SK-N-SH (cell line): Measurements from ENCODE around the gene SDHA. TPM values are rescaled to one million over a fixed set of nuclear protein-coding genes. Genes with fewer than 3 reads are reported as not detected.

Experiments
- CTCF ChIA-PET: fragments of 300-600, 350-600 bp; formaldehyde crosslinking; extraction: SDS; loops from one replicate; lab custom pipeline; 2021; lab: Yijun Ruan, JAX
- POLR2A ChIA-PET: fragments of 350-600 bp; sonication (Branson Sonifier 250); formaldehyde crosslinking; extraction: SDS; loops from one replicate; lab custom pipeline; 2020; ENCODE audit warnings: antibody characterized with exemption, inconsistent platforms; lab: Yijun Ruan, JAX
- DNase-seq: peaks from one replicate; pipeline ENCODE4 v3.0.0; 2012
- H2AFZ ChIP-seq: fragments of 200-600 bp; sonication (generic); 2 replicates; pipeline ENCODE4 v1.8.1; 2016; ENCODE audit warnings: antibody characterized with exemption, mild to moderate bottlenecking, low read depth
- H3F3A ChIP-seq: fragments of 200-600 bp; sonication (generic); replicated peaks from 2 replicates; pipeline ENCODE3; 2016; ENCODE audit warnings: antibody characterized with exemption, mild to moderate bottlenecking; ENCODE audit not compliant: insufficient read depth
- H3K27ac ChIP-seq, 2 experiments: fragments of 200-500 bp in 1 of 2; fragments of 200-600 bp in 1 of 2; sonication (Bioruptor generic) in 1 of 2; sonication (generic), shearing (Covaris generic) in 1 of 2; 2 replicates each; pipeline versions ENCODE4 v1.5.1 to v1.6.1; 2014 to 2016; ENCODE audit warnings: low read depth in 2 of 2, inconsistent platforms in 1 of 2, low read length in 1 of 2, mild to moderate bottlenecking in 1 of 2, mixed read lengths in 1 of 2
- H3K27me3 ChIP-seq: fragments of 200-600 bp; sonication (generic), shearing (Covaris generic); 2 replicates; pipeline ENCODE4 v1.6.1; 2016; ENCODE audit warnings: mixed run types; ENCODE audit not compliant: insufficient read depth
- H3K36me3 ChIP-seq, 2 experiments: fragments of 200-500 bp in 1 of 2; fragments of 200-600 bp in 1 of 2; sonication (Bioruptor generic) in 1 of 2; sonication (generic) in 1 of 2; replicated peaks in 1 of 2; 2 replicates each; pipeline versions ENCODE3 to v1.5.1; 2014 to 2016; ENCODE audit warnings: low read length in 1 of 2, mild to moderate bottlenecking in 1 of 2; ENCODE audit not compliant: insufficient read depth in 2 of 2, control insufficient read depth in 1 of 2
- H3K4me1 ChIP-seq, 2 experiments: fragments of 200-500 bp in 1 of 2; fragments of 200-600 bp in 1 of 2; sonication (Bioruptor generic) in 1 of 2; sonication (generic), shearing (Covaris generic) in 1 of 2; 2 replicates each; pipeline versions ENCODE4 v1.5.1 to v1.6.1; 2014 to 2016; ENCODE audit warnings: low read depth in 1 of 2, low read length in 1 of 2, mixed run types in 1 of 2; ENCODE audit not compliant: insufficient read depth in 2 of 2, control insufficient read depth in 1 of 2
- H3K4me2 ChIP-seq: fragments of 200-600 bp; sonication (generic), shearing (Covaris generic); 2 replicates; pipeline ENCODE4 v1.6.1; 2017; ENCODE audit warnings: mixed run types
- H3K4me3 ChIP-seq, 2 experiments: fragments of 200-500 bp in 1 of 2; fragments of 200-600 bp in 1 of 2; sonication (Bioruptor generic) in 1 of 2; sonication (generic), shearing (Covaris generic) in 1 of 2; 2 replicates each; pipeline versions ENCODE4 v1.5.1 to v1.8.1; 2014 to 2016; ENCODE audit warnings: low read depth in 2 of 2, inconsistent platforms in 1 of 2, low read length in 1 of 2, mild to moderate bottlenecking in 1 of 2, mixed read lengths in 1 of 2, moderate library complexity in 1 of 2
- H3K79me2 ChIP-seq: fragments of 200-600 bp; sonication (generic); 2 replicates; pipeline ENCODE4 v1.8.1; 2017; ENCODE audit warnings: mild to moderate bottlenecking; ENCODE audit not compliant: insufficient read depth
- H3K9ac ChIP-seq: fragments of 200-600 bp; sonication (generic); 2 replicates; pipeline ENCODE4 v1.6.1; 2017; ENCODE audit warnings: mixed run types
- H3K9me2 ChIP-seq: fragments of 200-600 bp; sonication (generic); 2 replicates; pipeline ENCODE4 v1.6.1; 2017; ENCODE audit warnings: mixed run types
- H3K9me3 ChIP-seq: fragments of 200-600 bp; sonication (generic); 2 replicates; pipeline ENCODE4 v1.6.1; 2017; ENCODE audit warnings: mixed run types, mild to moderate bottlenecking, moderate library complexity
- H4K20me1 ChIP-seq: fragments of 200-600 bp; sonication (generic); 2 replicates; pipeline ENCODE4 v1.6.1; 2017; ENCODE audit warnings: mild to moderate bottlenecking, mixed run types; ENCODE audit not compliant: insufficient read depth
- CHD2 ChIP-seq: fragments of 150-350 bp; IDR thresholded peaks from 2 replicates; pipeline ENCODE4 v1.6.1; 2018; ENCODE audit warnings: low read length; ENCODE audit not compliant: partially characterized antibody
- EP300 ChIP-seq, 2 experiments: IDR thresholded peaks; 2 replicates each; pipeline versions ENCODE4 v1.4.0 to v1.6.1; 2012; ENCODE audit warnings: borderline replicate concordance in 1 of 2, low read depth in 1 of 2, low read length in 1 of 2
- EZH2phosphoT487 ChIP-seq: fragments of 200-600 bp; sonication (generic); IDR thresholded peaks from 2 replicates; pipeline ENCODE4 v1.6.1; 2017; ENCODE audit warnings: low read depth, mixed run types, mild to moderate bottlenecking, antibody characterized with exemption, moderate library complexity, borderline replicate concordance
- FOXJ3 ChIP-seq: sonication (generic); formaldehyde crosslinking; IDR thresholded peaks from 2 replicates; pipeline ENCODE4 v1.5.1; 2020; ENCODE audit warnings: mild to moderate bottlenecking, missing genetic modification reagents
- FOXM1 ChIP-seq: IDR thresholded peaks from 2 replicates; pipeline ENCODE4 v1.4.0; 2012; ENCODE audit warnings: low read depth, mild to moderate bottlenecking
- MXI1 ChIP-seq: IDR thresholded peaks from 2 replicates; pipeline ENCODE4 v1.6.1; 2012; ENCODE audit warnings: mild to moderate bottlenecking, low read depth, low read length, improper control_type of control experiment
- NFIC ChIP-seq: IDR thresholded peaks from 2 replicates; pipeline ENCODE4 v1.4.0; 2012; ENCODE audit warnings: borderline replicate concordance
- NRF1 ChIP-seq: IDR thresholded peaks from 2 replicates; pipeline ENCODE4 v1.6.1; 2012; ENCODE audit warnings: low read depth, mild to moderate bottlenecking, low read length
- RAD21 ChIP-seq: IDR thresholded peaks from 2 replicates; pipeline ENCODE4 v1.6.1; 2012; ENCODE audit warnings: mild to moderate bottlenecking, low read length
- RFX5 ChIP-seq: IDR thresholded peaks from 2 replicates; pipeline ENCODE4 v1.6.1; 2012; ENCODE audit warnings: mild to moderate bottlenecking, improper control_type of control experiment, low read length
- SIN3A ChIP-seq: IDR thresholded peaks from 2 replicates; pipeline ENCODE4 v1.6.1; 2012; ENCODE audit warnings: low read depth, mild to moderate bottlenecking, low read length, moderate library complexity, borderline replicate concordance
- SMC3 ChIP-seq: IDR thresholded peaks from 2 replicates; pipeline ENCODE4 v1.6.1; 2012; ENCODE audit warnings: low read depth, low read length, improper control_type of control experiment
- ZBTB33 ChIP-seq: IDR thresholded peaks from 2 replicates; pipeline ENCODE4 v1.4.0; 2012; ENCODE audit warnings: low read depth, borderline replicate concordance
- WGBS: methylation state at CpG from one replicate; pipeline ENCODE4 v1.1.6; 2017; ENCODE audit warnings: low lambda C conversion rate; 5-methylcytosine and 5-hydroxymethylcytosine counted together
- polyA plus RNA-seq, 3 experiments: library from polyadenylated mRNA; depleted of rRNA; stranded (reverse); fragments of >200 nt; gene quantifications; 2 replicates each; pipeline ENCODE4 v1.2.3, GENCODE V29; 2012

SDHA gene
- polyA plus RNA-seq, 1 of the 3 experiments (the other 2 are of a cell fraction) = 106 TPM

- no peak overlapping the region for H3K4me3 ChIP-seq
- CTCF ChIA-PET = no interaction called here
- H3K79me2 ChIP-seq = peaks cover 19% of the 10 kb centered on the region
- no peak overlapping the region for H3K4me2 ChIP-seq
- POLR2A ChIA-PET = no interaction called here
- H3K27me3 ChIP-seq = no peaks in the 10 kb centered on the region
- no peaks in the 10 kb centered on the region for H3K4me1 ChIP-seq
- WGBS = 100% methylated on average over 3 of the region's 3 CpGs
- H3K36me3 ChIP-seq = peaks cover 50 to 58% of the 10 kb centered on the region in 2 experiments
- no peak for DNase-seq
- no peaks in the 10 kb centered on the region for H3K9me2 ChIP-seq
- H3K27ac ChIP-seq = no peak overlapping the region
- peaks cover 4% of the 10 kb centered on the region for H4K20me1 ChIP-seq
- TF ChIP-seq NRF1 (no peak), SIN3A (no peak), EP300 (IDR thresholded peaks at IDR 0.05; ENCODE audit: borderline replicate concordance in 1 of 2, low read depth in 1 of 2, low read length in 1 of 2) (no peak), FOXJ3 (CRISPR knock-in tag) (no peak), MXI1 (no peak), RFX5 (no peak), FOXM1 (no peak), CHD2 (no peak), RAD21 (no peak), EZH2phosphoT487 (no peak), NFIC (no peak)
- TF ChIP-seq, all 33 proteins: peak for 0
- Histone ChIP-seq H3K9me3 (no peaks in the 10 kb centered on the region), H3F3A (no peaks in the 10 kb centered on the region), H2AFZ (no peak overlapping the region), H3K9ac (no peak overlapping the region)
Measured at GRCh38 chr5:228886-229285, 10.8 kb downstream of the SDHA start.

- Histone ChIP-seq H2AFZ (no peak overlapping the region), H3K4me3 (no peak overlapping the region), H3K9ac (no peak overlapping the region), H3K27ac (no peak overlapping the region), H3K36me3 (peaks cover 44 to 52% of the 10 kb centered on the region in 2 experiments), H4K20me1 (no peaks in the 10 kb centered on the region; the same call in 1 of the 2 replicates), H3K4me1 (no peaks in the 10 kb centered on the region), H3K9me2 (no peaks in the 10 kb centered on the region), H3K79me2 (peaks cover 3% of the 10 kb centered on the region; the same call in 1 of the 2 replicates), H3K4me2 (no peak overlapping the region), H3K27me3 (no peaks in the 10 kb centered on the region), H3K9me3 (no peaks in the 10 kb centered on the region), H3F3A (no peaks in the 10 kb centered on the region)
- POLR2A ChIA-PET = no interaction called here
- WGBS = 100% methylated on average over 5 of the region's 14 CpGs
- CTCF ChIA-PET = no interaction called here
- TF ChIP-seq CHD2 = no peak
- no peak for TF ChIP-seq SMC3
- TF ChIP-seq ZBTB33 = no peak
- no peak for DNase-seq
Measured at GRCh38 chr5:230711-231110, 12.6 kb downstream of the SDHA start.
